Fibroblast of mammary gland (primary cell): ENCODE results near the gene PTGR1.

Source experiments
- DNase-seq: peaks from one replicate; pipeline ENCODE4 v3.0.0-alpha.2; 2010; ENCODE audit warnings: low read depth
- H3K4me3 ChIP-seq: 2 replicates; pipeline ENCODE4 v1.5.1; 2011; ENCODE audit warnings: low read depth, mild to moderate bottlenecking, low read length, moderate library complexity; ENCODE audit not compliant: control insufficient read depth
- TF ChIP-seq, protein P1 (sequence below): conservative IDR thresholded peaks from 2 replicates; pipeline ENCODE4 v1.5.1; 2011; ENCODE audit warnings: low read depth, low read length, inconsistent platforms; ENCODE audit not compliant: control insufficient read depth, insufficient read depth

Gene PTGR1

DNA sequence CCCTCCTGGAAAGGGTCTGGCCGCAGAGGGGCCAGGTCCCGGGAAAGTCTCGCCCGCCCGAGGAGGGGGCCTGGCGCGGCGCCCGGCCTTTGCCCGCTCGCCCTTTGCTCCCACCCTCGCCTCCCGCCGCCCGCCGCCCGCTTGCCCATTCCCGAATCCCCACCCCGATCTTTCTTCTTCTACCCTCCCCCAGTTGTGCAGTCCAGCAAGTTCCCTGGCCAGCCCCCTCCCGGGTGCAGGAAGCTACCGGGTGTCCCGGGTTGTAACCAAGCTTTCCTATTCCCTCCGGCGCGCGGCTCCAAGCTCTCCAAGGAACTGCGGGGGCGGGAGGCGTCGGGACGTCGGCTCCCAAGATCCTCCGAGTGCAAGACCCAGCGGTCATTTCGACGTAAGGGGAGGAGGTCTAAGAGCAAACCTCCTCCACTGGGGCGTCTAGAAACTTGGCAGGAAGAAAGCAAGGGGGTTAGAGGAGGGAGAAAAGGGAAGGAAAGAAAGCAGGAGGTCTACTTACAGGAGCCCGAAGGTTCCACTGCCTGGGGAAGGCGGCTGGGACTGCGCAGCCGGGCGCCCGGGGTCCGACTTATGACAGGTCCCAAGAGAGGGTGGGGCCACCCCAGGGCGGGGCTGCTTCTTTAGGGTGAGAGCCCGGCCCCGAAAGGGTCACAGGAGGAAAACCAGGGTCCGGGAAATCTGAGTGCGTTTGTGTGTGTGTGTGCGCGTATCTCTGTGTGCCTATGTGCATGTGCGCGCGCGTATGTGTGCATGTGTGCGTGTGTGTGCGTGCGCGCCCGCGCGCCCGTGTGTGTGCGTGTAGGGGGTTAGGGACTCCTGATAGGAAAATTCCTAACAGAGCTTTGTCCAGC lies at the start of gene PTGR1:
Gene PTGR1, minus strand, starts transcription at position 556 of the 863 bp plus-strand sequence. CDS start 2,225 bp downstream, outside the sequence.
- TF ChIP-seq, protein P1, sequence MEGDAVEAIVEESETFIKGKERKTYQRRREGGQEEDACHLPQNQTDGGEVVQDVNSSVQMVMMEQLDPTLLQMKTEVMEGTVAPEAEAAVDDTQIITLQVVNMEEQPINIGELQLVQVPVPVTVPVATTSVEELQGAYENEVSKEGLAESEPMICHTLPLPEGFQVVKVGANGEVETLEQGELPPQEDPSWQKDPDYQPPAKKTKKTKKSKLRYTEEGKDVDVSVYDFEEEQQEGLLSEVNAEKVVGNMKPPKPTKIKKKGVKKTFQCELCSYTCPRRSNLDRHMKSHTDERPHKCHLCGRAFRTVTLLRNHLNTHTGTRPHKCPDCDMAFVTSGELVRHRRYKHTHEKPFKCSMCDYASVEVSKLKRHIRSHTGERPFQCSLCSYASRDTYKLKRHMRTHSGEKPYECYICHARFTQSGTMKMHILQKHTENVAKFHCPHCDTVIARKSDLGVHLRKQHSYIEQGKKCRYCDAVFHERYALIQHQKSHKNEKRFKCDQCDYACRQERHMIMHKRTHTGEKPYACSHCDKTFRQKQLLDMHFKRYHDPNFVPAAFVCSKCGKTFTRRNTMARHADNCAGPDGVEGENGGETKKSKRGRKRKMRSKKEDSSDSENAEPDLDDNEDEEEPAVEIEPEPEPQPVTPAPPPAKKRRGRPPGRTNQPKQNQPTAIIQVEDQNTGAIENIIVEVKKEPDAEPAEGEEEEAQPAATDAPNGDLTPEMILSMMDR = no peak
- peak within 1 kb of the TSS; percentile 82 for H3K4me3 ChIP-seq
- peak; percentile 91 for DNase-seq

DNA sequence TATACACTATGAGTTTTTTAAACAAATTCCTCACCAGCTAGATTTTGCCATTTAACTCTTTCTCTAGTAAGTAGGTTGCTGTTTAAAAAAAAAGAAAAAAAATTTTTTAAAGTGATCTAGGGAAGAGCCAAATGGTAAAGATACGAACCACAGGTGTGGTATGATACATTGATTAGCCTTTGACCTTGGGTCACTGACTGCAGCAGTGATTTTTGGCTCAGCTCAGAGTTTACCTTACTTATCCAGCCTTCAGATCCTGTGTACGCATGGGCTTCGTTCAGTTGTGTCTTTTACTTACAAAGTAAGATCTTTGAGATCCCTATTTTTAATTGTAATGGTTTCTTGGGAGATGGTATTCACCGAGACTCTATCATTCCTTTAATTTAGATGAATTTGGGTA lies 49.6 kb upstream of the PTGR1 start:
- no peak for DNase-seq
- no peak overlapping the region for H3K4me3 ChIP-seq
- TF ChIP-seq, protein P1 = no peak

DNA sequence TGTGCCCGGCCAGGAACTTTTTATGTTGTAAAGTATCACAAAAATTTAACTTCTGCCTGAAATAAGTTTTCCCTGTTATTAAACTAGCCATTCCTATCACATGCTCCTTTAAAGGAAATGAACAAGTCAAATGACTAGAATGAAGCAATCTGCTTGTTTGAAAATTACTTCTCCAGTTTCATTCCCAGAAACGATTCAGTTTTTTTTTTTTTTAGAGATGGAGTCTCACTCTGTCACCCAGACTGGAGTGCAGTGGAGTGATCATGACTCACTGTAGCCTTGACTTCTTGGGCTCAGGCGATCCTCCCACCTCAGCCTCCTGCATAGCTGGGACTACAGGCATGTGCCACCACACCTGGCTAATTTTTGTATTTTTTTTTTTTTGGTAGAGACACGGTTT lies 48.6 kb upstream of the PTGR1 start:
- DNase-seq = peak; percentile 63
- TF ChIP-seq, protein P1 = no peak
- H3K4me3 ChIP-seq = no peak overlapping the region

DNA sequence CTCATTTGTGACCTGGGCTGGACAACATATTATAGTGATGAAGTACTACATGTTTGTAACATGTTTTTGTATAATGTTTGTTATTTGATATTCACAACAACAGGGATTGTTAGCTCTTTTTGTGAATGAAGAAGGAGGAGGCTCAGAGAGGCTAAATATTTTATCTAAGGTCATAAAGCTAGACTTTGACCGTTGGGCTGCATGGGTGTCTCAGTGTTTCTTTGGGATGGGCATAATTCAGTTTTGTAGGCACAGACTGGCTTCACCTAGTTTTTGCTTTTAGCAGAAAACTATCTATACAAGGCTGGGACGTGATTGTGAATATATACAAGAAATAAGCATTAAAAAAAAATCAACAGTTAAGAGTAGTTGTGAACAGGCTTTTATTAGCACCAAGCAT lies 47.0 kb upstream of the PTGR1 start:
- no peak for DNase-seq
- no peak overlapping the region for H3K4me3 ChIP-seq
- TF ChIP-seq, protein P1 = no peak

DNA sequence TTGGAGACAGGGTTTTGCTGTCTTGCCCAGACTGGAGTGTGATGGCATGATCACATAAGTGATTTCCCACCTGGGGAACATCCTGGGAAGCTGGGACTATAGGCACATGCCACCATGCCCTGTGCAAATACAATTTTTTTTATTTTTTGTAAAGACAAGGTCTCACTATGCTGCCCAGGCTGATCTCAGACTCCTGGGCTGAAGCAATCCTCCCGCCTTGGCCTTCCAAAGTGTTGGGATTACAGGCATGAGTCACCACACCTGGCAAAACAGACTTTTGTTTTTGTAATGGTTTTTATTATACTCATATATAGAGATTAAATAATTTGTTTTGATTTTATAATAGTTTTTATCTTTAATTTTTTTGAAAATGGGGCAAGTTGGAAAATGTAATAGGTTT lies 46.4 kb upstream of the PTGR1 start:
- TF ChIP-seq, protein P1 = no peak
- peak; percentile 45 for DNase-seq
- no peak overlapping the region for H3K4me3 ChIP-seq

DNA sequence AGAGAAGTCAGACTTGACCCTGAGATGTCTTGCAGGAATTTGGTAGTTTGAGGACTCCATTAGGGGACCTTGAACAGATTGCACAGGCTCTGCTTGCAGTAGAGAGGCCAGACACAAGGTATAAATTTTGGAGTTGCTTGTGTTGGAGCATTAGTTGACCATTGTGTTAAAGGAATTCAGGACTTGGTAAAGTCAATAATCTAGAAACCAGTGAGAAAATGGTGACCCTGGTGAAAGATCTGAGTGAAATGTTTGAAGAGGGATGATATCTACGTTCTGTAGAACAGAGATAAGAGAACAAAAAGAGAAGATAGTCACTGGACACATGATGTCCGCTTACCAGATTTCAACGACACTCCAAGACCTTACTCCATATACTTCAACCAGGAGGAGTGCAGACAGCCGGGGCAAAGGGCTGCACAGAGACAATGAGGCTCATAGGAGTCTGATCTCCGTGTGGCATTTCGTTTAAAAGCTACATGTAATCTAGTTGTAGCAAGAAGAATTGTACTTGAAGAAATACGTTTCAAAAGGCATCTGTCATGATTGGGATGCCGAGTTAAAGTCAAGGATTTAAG lies 44.8 kb upstream of the PTGR1 start:
- no peak for DNase-seq
- TF ChIP-seq, protein P1 = no peak

More for the DNA sequence above, 44.8 kb upstream of the PTGR1 start:
- H3K4me3 ChIP-seq = no peak overlapping the region
